Hindlimb muscle (tissue), 1 donor: Measurements from ENCODE around the gene CXCR1. TPM values are rescaled to one million over a fixed set of nuclear protein-coding genes. Genes with fewer than 3 reads are reported as not detected.
A peak's percentile ranks its signal among the peaks of the same experiment; 100 is the strongest.
"Not testable (repeated sequence)": the region's sequence is repeated elsewhere in the genome, so short reads cannot be mapped to it uniquely, and the experiment has no call there.

Source experiments
- DNase-seq: peaks from one replicate; pipeline ENCODE4 v3.0.0-alpha.2; 2013
- polyA plus RNA-seq: library from polyadenylated mRNA; unstranded; fragments of 120-200 nt; gene quantifications from one replicate; pipeline ENCODE4 v1.2.1, GENCODE V29; 2013; ENCODE audit not compliant: insufficient read length

CXCR1 gene
- not detected for polyA plus RNA-seq

DNA sequence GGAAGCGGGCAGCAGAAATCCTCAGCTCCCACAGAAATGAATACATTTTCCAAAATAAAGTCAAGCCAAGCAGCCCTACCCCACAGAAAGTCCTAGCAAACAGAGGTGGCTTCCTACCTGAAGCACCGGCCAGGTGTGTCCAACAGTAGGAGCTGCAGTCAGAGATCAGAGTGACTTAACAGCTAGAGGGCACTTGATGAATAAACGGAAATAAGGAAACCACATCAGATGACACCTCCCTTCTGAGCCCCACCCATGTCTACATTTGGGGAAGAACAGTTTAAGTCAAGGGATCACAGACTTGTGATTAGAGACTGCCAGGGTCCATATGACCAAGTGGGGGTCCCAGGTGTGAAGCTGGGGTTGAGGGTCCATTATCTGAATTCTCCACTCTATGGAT is at the start of gene CXCR1:
CXCR1 (minus strand) TSS at position 172 of the 400 bp plus-strand sequence. CDS start 1,751 bp downstream, outside the sequence.
- DNase-seq = no peak

DNA sequence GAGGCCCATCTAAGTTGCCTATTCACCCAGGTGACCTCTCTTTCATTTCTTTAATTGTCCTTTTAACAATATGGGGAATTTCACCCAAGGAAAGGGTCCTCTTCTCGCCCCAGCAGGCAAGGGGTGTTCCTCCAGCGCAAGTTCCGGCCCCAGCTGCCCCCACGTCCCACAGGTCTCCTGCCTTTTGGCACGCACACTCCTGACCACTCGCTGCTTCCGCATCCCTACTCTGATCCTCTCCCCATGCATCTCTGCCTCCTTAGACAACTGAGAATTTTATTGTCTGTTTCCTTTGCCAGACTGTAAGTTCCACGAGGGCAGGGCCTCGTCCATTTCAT is 49.5 kb upstream of the CXCR1 start:
- peak; percentile 29 for DNase-seq

DNA sequence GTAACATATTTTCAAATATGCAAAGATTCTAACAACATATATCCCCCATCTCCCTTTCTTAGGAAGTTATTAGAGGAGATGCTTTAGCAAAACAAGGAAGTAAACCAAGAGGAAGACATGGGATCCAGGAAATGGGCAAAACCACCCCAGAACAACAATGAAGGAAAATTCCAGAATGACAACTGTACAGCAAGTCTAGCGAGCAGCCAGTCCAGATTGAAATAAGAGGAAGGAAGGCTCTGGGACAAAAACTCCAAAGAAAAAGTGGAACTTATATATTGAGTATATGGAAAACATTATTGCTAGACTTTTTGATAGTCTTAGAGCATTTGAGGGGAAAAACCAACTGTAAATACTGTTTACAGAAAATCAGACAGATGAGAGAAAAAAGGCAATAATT is 47.4 kb upstream of the CXCR1 start:
- no peak for DNase-seq

DNA sequence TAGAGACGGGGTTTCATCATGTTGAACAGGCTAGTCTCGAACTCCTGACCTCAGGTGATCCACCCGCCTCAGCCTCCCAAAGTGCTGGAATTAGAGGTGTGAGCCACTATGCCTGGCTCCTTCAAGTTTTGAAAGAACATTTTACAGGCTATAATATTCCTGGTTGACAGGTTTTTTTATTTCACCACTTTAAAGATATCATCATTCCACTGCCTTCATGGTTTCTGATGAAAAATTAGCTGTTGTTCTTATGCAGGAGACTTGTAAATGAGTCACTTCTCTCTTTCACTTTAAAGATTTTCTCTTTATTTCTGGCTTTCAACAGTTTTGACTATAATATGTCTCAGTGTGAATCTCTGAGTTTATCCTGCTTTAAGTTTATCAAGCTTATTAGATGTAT is 42.3 kb upstream of the CXCR1 start:
- no peak for DNase-seq

DNA sequence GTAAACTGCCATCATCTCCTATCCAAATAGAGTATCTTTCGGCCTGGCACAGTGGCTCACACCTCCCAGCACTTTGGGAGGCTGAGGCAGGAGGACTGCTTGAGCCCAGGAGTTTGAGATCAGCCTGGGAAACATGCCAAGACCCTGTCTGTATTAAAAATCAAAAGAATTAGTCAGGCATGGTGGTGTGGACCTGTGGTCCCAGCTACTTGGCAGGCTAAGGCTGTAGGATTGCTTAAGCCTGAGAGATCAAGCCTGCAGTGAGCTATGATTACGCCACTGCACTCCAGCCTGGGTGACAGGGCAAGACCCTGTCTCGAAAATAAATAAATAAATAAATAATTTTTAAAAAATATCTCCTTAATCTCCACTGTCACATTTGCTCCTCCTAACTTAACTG is 35.5 kb upstream of the CXCR1 start:
- no peak for DNase-seq

DNA sequence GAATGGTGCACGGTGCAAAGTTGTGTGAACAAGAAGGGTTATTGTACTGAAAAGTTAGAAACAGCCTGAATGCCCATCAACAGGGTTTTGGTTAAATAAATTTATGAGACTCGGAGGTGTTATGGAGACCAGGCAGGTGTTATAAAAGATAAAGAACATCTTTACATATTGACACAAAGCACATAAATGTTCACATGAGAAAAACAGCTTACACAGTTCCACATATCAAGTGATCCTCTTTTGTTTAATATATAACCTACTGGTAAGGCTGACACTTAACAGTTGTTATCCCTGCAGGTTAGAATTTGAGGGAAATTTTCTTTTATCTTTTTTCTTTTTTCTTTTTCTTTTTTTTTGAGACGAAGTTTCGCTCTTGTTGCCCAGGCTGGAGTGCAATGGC is 30.2 kb upstream of the CXCR1 start:
- no peak for DNase-seq

DNA sequence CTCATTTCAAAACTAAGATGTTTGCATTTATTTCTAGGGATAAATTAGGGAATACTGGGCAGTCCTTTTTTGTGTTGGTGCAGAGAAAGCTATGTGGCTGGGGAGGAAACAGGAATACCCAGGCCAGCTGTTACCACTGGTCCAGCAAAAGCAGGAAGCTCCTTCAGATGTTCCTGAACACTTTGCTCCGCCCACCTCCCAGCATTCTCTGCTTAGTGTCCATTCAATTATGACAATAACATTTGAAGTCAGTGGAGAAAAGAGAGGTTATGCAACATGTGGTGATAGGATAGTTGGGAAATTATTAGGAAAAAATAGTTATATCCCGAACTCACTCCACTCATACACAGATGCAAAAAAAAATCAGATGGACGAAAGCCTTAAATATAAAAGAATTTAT is 28.1 kb upstream of the CXCR1 start:
- DNase-seq = no peak

DNA sequence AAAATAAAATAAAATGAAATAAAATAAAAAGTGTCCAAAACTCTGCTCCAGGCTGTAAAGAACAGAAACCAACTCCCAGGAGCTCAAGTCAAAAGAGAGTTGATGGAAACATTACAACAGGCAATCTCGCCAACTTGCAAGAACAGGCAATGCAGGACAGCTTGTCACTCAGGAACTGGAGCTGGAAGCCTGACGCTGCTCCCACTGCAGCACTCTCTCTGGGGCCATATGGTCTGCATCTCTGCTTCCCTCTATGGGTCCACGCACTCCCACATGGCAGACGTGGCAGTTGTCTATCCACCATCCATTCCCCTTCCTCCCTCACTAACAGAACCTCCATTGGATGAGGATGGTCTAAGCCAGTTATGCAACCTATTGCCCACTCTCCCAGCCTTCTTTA is 26.9 kb upstream of the CXCR1 start:
- no peak for DNase-seq

DNA sequence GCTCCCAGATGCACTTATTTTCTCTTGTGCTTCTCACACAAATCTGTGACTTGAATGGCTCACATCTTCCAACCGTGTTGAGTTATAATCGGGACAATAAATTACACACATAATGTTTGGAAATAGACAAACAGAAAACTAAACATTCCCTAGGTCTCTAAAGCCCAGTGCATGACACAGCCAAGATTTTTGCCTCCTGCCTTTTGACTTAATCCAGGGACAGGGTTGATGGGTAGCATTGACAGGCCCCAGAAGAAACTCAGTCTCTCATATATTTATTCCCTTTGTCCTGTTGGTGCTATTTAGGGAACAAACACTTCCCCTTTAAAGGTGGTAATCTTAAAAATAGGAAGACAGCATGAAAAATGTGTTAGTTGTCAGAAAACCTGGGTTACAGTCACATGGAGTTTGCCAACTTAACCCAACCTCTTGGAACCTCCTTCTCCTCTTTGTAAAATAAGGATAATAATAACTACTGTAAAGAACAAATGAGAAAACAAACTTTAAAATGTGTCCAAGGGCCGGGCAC is 26.2 kb upstream of the CXCR1 start:
- DNase-seq = no peak

DNA sequence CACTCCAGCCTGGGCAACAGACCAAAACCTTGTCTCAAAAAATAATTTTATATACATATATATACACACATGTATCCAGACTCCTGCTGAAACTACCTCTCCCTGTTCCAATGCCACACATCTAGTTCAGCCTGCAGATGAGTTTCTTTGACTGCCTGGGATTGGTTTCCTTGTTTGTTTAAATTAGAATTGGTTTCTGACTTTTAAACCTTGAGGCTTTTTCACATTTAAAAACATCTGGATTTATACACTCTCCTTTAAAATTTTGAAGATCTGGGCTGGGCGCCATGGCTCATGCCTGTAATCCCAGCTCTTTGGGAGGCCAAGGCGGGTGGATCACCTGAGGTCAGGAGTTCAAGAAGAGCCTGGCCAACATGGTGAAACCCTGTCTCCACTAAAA is 21.8 kb upstream of the CXCR1 start:
- no peak for DNase-seq

DNA sequence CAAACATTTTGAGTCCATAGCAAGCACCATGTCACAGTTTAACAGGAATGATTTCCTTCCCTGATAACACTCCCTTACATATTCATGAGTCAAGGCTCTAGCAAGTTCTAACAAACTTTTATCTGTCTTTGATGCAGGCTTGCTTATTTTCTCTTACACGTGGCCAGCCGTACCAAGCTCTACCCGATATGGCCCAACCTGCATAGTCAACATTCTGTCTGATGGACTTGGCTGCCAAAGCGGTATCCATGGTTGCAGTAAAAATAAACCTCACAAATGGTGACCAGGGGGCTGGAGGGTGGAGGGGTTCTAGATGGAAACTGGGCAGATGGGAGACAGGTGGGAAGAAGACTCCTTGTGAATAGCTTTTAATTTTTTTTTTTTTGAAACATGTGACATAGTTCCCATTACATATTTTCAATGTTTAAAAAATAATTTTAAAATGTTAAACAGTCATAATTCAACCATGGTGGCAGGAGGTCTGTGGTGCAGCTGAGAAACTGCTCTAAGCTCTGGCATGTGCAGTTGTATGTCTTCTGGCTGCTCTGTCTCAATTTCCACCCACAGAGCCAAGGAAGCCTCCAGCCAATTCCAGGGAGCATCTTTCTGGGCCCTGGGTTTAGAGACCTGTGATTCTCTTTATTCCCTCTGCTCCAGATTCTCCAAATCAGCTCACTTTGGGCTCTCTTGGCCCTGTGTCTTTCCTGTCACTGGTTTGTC is 20.7 kb upstream of the CXCR1 start:
- peak; percentile 79 for DNase-seq

DNA sequence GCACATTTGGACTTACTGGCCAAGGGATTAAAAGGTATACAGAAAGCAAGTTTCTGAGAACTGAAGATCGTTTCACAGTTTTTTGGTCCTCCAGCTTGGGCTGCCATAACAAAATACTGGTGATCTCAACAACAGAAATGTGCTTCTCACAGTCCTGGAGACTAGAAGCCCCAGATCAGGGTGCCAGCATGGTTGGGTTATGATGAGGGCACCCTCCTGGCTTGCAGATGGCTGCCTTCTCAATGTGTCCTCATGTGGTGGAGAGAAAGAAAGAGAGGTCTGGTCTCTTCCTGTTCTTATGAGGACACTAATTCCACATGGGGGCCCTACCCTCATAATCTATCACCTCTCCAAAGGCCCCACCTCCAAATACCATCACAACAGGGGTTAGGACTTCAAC is 20.1 kb upstream of the CXCR1 start:
- DNase-seq = no peak

DNA sequence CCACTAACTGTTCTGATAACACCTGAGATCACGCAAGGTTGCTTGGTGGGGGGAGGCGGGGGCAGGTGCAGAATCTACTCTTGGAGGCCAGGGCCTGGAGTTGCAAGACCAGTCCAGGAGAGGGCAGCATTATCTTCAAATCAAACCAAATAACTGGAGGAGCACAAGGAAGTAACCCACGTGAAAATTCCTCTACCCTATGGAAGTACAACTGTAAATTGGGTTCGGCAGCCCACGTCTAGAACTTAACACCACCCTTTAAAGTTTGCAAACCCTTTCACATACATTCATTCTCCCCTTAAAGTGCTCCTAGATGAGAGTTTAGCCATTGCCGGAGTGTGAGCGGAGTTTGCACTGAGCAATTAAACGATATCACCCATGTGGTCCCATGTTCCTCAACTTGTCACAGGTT is 19.6 kb upstream of the CXCR1 start:
- peak; percentile 57 for DNase-seq

DNA sequence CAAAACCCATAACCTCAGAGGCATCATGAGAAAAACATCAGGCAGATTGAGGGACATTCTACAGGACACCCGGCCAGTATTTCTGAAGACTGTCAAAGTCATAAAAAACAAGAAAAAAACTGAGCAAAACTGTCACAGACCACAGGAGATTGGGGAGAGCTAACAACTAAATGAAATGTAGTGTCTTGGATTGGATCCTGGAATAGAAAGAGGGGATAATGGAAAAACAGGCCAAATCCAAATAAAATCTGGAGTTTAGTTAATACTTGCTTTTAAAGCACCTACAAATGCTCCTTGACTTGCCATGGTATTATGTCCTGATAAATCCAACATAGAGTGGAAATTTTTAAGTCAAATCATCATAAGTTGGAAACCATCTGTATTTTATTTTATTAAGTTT is 17.6 kb upstream of the CXCR1 start:
- DNase-seq = peak; percentile 49

DNA sequence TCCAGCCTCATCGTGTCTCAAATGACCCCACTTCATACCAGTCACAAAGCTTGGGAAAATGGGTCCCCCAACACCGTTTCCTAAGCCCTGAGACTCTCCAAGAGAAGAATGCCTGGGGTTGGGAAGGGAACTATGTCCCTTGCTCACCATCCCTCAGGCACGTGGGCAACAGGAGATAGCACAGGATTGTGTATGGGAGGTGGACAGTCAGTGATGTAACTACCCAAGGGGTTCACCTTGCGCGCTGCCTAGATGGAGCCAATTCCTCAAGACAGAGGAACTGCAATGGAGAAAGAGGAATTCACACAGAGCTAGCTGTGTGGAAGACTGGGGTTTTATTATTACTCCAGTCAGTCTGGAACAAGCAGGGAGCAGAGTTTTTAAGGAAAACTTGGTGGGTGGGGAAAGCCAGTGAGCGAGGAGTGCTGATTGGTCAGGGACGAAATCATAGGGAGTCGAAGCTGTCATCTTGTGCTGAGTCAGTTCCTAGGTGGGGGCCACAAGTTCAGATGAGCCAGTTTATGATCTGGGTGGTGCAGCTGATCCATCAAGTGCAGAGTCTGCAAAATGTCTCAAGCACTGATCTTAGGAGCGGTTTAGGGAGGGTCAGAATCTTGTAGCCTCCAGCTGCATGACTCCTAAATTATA is 13.8 kb upstream of the CXCR1 start:
- DNase-seq = no peak

DNA sequence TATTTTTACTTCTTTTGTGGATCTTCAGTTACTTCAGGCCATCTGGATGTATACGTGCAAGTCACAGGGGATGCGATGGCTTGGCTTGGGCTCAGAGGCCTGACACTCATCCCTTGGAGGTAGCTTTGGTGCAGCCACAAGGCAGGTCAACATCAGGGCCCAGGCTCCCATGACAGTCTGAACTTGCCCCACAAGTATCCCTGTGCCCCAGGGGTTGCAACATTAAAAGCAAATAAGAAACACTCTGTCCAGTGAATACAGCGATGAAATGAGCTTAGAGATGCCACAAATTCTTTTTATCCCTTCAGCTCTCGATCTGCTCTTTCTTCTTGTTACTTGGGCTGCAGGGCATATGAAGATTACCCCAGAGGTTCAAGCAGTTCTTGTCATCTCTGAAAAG is 13.0 kb upstream of the CXCR1 start:
- DNase-seq = no peak

DNA sequence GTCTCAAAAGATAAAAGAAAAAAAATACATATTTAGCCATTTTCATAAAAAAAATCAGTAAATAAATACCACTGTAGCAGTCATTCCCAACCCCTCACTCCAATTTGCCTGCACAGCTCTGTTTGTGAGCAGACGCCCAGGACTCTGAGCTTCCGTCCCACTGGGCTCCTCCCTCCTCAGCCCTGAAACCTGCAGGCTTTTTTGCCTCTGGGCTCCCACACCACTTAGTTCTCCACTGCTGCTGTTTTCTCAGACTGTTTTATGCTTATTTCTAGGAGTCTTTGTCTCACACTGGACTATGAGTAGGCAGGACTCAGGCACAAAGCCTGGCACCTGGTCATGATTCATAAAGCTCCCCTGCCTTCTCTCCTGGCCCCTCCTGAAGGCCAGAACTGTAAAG is 6.1 kb upstream of the CXCR1 start:
- DNase-seq = no peak

DNA sequence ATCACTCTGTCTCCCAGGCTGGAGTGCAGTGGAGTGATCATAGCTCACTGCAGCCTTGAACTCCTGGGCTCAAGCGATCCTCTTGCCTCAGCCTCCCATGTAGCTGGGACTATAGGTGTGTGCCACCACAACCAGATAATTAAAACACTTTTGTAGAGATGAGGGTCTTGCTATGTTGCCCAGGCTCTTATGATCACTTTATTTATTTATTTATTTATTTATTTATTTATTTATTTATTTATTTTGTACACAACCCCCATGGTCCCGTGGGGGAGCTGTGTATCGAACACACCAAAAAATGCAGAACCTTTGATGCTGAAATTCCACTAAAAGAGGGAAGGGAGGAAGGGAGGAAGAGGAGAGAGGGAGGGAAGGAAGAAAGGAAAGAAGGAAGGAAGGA is 5.0 kb upstream of the CXCR1 start:
- DNase-seq = not testable (repeated sequence)

DNA sequence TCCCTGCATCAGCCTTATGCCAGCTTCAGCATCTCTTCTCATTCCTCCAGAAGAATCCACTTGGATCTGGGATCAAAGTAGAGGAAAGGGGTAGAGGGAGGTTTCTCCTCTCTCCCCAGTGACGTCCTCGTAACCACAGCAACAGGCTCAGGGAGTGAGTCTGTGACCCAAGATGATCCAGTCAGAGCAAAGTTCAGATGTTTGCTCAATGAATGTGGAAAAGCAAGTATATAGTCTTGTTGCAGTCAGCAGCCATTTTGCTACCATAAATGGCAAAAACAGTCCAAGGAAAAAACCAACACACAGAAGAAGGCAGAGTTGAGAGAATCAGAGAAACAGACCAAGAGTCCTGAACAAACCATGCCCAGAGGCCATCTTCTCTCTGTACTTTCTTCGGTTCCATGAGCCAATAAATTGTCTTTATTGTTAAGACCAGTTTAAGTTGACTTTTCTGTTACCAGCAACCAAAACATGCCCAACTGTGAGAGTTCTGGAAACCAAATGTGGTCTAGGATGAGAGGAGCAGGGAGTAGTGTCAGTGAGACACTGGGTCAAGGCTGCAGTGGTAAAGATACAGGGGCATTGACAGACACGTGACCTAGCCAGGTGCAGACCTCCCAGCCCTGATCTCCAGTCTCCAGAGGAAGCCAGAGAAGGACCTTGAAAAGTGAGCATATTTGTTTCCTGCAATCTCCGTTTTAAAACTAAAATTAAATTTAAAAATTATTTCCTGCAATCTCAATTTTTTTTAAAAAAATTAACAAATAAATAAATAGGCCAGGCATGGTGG is 3.2 kb upstream of the CXCR1 start:
- no peak for DNase-seq

DNA sequence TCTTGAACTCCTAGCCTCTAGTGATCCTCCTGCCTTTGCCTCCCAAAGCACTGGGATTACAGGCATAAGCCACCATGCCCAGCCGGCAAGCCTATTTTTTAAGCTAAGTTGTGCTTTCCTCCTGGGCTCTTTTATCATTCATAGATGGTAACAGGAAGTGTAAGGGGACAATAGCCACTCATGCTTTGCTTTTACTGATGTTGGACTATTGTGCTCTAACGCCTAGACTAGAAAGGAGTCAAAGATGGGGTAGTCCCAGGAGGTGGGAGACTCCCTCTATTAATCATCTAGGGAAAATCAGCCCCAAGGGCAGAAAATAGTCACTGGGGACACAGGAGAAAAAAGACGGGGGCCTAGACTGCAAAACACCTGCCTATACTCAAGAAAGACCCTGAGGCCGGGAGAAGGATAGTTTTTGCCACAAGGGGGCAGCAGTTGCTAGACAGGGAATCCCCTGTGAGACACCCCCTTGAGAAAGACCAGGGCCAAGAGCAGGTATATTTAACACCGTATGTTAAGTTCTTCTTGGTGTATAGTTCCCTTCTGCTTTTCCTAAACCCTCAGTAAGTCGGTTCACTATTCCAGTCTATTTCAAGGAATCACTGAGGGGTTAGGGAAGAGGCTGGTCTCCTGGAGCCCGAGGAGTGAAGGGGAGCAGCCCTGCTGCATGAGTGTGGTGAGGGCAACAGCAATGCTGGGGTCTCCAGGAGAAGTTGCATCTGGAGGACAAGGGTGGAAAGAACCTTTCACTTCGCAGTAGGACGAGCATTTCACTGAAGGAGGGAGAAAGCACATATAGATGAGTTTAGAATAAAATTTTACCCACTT is 2.1 kb upstream of the CXCR1 start:
- DNase-seq = no peak

DNA sequence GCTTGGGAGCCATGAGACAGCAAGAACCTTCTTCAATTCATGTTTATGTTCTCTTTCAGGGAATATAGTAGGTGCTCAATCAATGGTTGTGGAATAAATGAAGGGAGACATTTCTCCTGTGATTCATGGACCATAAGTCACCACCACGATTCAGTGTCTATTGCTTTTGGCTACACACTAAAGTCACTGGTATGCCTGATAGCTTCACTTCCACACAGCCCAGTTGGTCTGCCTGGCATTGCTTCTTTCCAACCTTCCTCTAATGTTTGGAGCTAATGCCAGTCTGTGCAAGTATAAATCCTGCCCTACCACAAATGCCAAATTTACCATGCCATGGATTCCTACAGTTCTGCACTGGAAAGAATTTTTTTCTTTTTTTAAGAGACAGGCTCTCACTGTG is 1.3 kb upstream of the CXCR1 start:
- DNase-seq = no peak

DNA sequence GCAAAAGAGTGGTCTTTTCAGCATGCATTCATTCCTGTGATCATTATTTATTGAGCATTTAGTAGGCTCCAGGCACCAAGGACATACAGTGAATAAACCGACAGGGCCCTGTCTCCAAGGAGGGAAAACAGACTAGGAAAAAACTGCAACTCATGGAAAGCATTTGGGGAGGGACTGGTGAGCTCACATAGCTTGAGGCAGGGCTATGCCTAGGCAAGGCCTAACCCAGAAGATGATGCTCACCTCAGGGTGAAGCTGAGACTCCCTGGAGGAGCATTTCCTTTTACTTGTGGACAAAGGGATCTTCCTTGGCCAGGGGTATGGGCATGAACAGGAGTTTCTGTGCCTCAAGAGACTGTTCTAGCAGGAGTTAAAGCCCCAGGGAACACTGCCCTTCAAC is 3.9 kb downstream of the CXCR1 start:
- no peak for DNase-seq

DNA sequence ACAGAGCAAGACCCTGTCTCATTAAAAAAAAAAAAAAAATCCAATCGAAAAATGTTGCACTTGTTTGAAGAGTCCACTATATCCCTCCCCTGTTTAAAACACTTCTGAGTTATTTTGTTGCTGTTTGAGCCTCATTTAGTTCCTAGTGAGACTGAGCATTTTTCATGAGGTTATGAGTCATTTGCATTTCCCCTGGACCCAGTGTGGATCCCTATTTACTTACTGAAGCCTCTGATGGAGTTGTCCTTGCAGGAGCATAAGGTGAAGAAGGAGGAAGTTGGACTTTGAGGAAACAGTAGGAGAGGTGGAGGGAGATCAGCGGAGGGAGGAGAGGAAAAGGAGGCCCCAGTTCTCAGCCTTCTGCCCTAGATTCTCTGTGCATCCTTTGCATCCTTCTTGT is 5.1 kb downstream of the CXCR1 start:
- DNase-seq = no peak
